Omental fat pad (tissue), 4 donors: ENCODE data around the gene ABL2. TPM values are rescaled to one million over a fixed set of nuclear protein-coding genes. Genes with fewer than 3 reads are reported as not detected.
A peak's percentile ranks its signal among the peaks of the same experiment; 100 is the strongest.
"Not testable (repeated sequence)": the region's sequence is repeated elsewhere in the genome, so short reads cannot be mapped to it uniquely, and the experiment has no call there.

Experiments
- ATAC-seq: fragments of 150-250 bp; one replicate; pipeline ENCODE4 v1.9.1; 2016; ENCODE audit warnings: mild to moderate bottlenecking, moderate library complexity; ENCODE audit not compliant: low FRiP score
- DNase-seq: peaks from one replicate; pipeline ENCODE4 v3.0.0-alpha.2; 2019; ENCODE audit warnings: low spot score
- total RNA-seq, 4 donors: library from RNA; depleted of rRNA; stranded (reverse); fragments of >200 nt; gene quantifications; one replicate each; pipeline ENCODE4 v1.1.0, GENCODE V29; 2016
- TF ChIP-seq, protein P1 (sequence below), 3 donors: fragments of 450-650 bp; IDR thresholded peaks; one replicate each; pipeline ENCODE4 v1.5.1; 2016 to 2017; ENCODE audit warnings: antibody characterized with exemption in 3 of 3, mild to moderate bottlenecking in 3 of 3, moderate library complexity in 2 of 3

The ABL2 gene
- total RNA-seq, 4 donors from 2014 or later = 19.1 to 128 (median 39.9) TPM

DNA sequence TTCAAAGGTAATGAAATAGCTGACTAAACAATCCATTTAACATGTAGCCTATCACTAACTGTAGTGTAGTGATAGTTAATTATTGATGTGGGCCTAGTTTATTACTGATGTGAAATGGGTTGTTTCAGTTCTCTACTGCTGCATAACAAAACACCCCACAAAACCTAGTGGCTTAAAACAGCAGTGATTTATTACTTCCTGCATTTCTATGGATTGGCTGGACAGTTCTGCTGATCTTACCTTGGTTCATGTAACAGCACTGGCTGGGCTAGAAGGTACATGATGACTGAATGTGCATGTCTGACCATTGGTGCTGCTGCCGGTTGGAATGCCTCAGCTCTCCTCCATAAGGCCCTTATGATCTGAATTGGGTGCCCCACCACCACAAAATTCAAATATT is 5.4 kb upstream of the ABL2 start:
- DNase-seq (no peak), ATAC-seq (no peak)
- TF ChIP-seq, protein P1, sequence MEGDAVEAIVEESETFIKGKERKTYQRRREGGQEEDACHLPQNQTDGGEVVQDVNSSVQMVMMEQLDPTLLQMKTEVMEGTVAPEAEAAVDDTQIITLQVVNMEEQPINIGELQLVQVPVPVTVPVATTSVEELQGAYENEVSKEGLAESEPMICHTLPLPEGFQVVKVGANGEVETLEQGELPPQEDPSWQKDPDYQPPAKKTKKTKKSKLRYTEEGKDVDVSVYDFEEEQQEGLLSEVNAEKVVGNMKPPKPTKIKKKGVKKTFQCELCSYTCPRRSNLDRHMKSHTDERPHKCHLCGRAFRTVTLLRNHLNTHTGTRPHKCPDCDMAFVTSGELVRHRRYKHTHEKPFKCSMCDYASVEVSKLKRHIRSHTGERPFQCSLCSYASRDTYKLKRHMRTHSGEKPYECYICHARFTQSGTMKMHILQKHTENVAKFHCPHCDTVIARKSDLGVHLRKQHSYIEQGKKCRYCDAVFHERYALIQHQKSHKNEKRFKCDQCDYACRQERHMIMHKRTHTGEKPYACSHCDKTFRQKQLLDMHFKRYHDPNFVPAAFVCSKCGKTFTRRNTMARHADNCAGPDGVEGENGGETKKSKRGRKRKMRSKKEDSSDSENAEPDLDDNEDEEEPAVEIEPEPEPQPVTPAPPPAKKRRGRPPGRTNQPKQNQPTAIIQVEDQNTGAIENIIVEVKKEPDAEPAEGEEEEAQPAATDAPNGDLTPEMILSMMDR (IDR thresholded peaks at IDR 0.05) = no peak

GRCh38 chr1:179231923-179232322 is 2.4 kb upstream of the ABL2 start:
- ATAC-seq (no peak), DNase-seq (no peak)
- TF ChIP-seq, protein P1 (IDR thresholded peaks at IDR 0.05) = no peak

DNA sequence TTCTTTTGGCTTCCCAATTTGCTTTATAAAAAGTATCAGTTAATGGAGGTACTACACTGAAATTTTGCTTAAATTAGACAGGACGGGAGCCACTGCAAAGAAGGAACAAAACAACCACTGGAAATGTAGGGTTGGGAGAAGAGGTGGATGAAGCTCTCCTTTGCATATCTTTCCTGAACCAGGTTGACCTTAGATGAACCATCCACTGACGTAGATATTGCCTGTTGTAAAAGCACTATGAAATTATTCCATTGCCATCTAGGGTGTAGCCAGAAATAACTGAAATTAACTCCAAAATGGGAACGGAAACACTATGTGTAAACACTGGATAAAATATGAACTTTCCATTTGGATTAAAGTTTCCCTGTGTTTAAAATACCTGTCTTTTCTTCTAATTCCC is 1.2 kb upstream of the ABL2 start:
- TF ChIP-seq, protein P1 (IDR thresholded peaks at IDR 0.05) = no peak
- ATAC-seq = no peak

DNA sequence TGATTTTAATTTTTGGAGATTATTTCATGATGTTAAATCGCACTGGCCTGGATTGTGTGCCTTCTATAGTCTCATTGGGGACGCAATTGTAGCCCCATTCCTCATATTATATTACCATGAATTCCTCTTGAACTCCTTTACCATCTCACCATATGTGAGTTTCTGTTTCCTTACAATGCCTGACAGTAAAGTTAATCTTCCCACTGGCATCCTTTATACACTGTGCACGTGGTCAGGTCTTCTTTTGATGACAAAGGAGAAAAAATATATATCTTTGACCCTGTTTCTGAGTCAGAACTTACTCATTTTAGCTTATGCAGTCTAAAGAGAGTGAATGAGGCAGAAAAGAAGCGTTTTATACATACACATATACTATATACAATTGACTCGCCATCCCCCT is 774 bp upstream of the ABL2 start:
- DNase-seq (no peak), ATAC-seq (no peak)
- TF ChIP-seq, protein P1 (IDR thresholded peaks at IDR 0.05) = no peak

More for the DNA sequence above, 1.2 kb upstream of the ABL2 start:
- DNase-seq = no peak

GRCh38 chr1:179228783-179229213 is 679 bp downstream of the ABL2 start:
- DNase-seq (no peak), ATAC-seq (peak; percentile 82)
- TF ChIP-seq, protein P1 (IDR thresholded peaks at IDR 0.05) = no peak

DNA sequence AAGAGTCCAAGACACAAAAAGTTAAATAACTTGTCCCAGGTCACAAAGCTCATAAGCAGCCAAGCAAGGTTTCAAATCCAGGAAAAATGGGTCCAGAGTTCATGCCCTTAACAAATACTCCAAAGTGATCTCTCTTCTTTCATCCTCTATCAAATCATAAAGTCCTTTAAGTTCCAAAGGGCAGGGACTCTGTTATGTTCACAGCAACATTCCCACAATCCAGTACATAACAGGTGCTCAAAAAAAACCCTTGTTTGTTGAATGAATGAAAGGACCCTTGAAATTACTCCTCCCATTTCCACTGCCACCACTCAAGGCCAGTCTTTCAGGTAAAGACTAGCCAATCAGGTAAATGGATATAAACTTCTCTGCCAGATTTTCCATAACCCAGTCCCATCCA is 2.7 kb downstream of the ABL2 start:
- no peak for DNase-seq
- TF ChIP-seq, protein P1 (IDR thresholded peaks at IDR 0.05) = no peak
- ATAC-seq = no peak

GRCh38 chr1:179224466-179224865 is 5.0 kb downstream of the ABL2 start:
- not testable (repeated sequence) for DNase-seq, ATAC-seq

DNA sequence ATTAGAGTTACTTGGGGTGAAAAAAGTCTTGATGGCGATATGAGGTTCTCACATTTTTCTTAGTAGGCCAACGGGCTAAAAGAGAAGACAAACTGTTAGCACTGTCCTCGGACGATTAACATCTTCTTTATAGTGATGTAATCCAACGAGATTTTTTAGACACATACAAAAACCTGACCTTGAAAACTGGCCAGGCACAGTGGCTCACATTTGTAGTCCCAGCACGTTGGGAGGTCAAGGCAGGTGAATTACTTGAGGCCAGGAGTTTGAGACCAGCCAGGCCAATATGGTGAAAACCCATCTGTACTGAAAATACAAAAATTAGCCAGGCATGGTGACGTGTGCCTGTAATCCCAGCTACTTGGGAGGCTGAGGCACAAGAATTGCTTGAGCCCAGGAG is 8.4 kb downstream of the ABL2 start:
- not testable (repeated sequence) for DNase-seq, ATAC-seq
